Measurements from ENCODE around the gene PROSER3.
A peak's percentile ranks its signal among the peaks of the same experiment; 100 is the strongest.

Gene PROSER3

GRCh38 chr19:35739275-35740107 is 18.5 kb upstream of the PROSER3 start:
- no peak for DNase-seq

- DNase-seq, result no peak
These were observed 17.9 kb upstream of the PROSER3 start for GRCh38 chr19:35740108-35740422.

- peak; percentile 97 for DNase-seq
These were observed 17.4 kb upstream of the PROSER3 start for GRCh38 chr19:35740423-35741202.

- DNase-seq, result no peak
These were observed 16.8 kb upstream of the PROSER3 start for GRCh38 chr19:35741203-35741515.

DNA sequence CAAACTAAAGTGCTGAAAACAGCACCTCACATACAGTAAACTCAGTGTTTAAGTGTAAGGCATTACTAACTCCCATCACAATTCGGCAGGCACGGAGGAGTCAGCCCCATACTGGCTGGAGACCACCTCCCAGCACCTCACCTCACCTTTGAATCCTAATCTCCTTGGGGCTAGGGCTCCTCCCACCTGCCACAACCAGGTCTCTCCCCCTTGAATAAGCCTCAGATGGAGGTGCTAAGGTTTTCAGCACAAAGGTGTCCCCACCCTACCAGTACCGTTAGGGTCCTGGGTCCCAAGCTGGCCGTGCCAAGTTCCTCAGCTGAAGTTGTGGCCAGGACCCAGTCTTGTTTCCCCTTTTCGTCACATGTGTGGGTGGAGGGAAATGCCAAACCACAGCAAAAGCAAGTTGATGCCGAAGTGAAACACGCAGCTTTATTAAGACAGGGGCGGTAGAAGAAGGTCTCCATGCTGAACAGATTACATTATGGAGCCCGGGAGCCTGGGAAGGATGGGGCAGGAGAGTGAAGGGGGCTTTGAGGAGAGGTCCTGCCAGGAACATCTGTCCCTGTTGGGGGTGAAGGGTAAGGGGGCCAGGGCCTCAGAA is 15.8 kb upstream of the PROSER3 start, which contains the start of gene IGFLR1:
TSS of gene IGFLR1 (minus strand) at position 332 of the 604 bp plus-strand sequence. CDS start 1,272 bp downstream, outside the sequence.
- no peak for DNase-seq

- DNase-seq, result no peak
These were observed 14.1 kb upstream of the PROSER3 start for GRCh38 chr19:35743640-35744429.

GRCh38 chr19:35744430-35745327 is 13.3 kb upstream of the PROSER3 start:
- DNase-seq, result peak; percentile 97

GRCh38 chr19:35745328-35746086 is 12.5 kb upstream of the PROSER3 start, which contains the start of the genes PSENEN and U2AF1L4:
TSS of gene PSENEN (plus strand) at chr19:35745651. CDS start at chr19:35745931, 280 bp downstream.
TSS of gene U2AF1L4 (minus strand) at chr19:35745418. CDS start at chr19:35745391, 27 bp downstream.
- peak; percentile 99 for DNase-seq

GRCh38 chr19:35746087-35746462 is 11.9 kb upstream of the PROSER3 start:
- DNase-seq, result no peak

DNA sequence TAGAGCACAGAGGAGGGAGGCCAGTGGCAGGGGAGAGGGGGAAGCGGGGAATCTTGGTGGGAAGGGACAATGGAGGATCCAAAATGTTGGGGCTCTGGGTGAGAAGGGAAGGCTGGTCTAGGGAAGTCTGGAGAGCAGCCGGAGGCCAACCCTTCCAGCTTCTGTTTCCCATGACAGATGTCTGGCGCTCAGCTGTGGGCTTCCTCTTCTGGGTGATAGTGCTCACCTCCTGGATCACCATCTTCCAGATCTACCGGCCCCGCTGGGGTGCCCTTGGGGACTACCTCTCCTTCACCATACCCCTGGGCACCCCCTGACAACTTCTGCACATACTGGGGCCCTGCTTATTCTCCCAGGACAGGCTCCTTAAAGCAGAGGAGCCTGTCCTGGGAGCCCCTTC is 11.4 kb upstream of the PROSER3 start:
- DNase-seq, result no peak

- peak; percentile 99 for DNase-seq
These were observed 9.6 kb upstream of the PROSER3 start, which contains the start of gene LIN37 for GRCh38 chr19:35748106-35749020. TSS of gene LIN37 (plus strand) at chr19:35748576. CDS start at chr19:35748725, 149 bp downstream.

- DNase-seq, result no peak
These were observed 7.8 kb upstream of the PROSER3 start for GRCh38 chr19:35750167-35750566.

GRCh38 chr19:35751839-35752745 is 5.9 kb upstream of the PROSER3 start:
- DNase-seq, result no peak

DNA sequence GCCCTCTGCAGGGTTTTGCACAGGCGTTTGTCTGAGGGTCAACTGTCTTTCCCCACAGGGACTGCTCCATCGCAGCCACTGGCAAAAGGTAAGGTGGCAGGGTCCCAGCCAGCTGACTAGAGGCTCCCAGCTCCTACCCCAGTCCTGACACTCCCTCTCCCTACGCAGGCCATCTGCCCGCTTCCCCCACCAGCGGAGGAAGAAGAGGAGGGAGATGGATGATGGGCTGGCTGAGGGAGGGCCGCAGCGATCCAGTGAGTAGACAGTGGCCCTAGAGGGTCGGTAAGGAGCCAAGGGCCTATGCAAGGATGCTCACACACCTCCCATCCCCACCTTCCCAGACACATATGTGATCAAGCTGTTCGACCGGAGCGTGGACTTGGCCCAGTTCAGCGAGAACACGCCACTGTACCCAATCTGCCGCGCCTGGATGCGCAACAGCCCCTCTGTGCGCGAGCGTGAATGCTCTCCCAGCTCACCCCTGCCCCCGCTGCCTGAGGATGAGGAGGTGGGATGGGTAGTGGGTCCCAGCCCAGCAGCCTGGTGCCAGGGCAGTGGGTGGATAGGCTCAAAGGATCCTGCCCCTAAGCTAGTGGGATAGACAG is 5.1 kb upstream of the PROSER3 start:
- no peak for DNase-seq

DNA sequence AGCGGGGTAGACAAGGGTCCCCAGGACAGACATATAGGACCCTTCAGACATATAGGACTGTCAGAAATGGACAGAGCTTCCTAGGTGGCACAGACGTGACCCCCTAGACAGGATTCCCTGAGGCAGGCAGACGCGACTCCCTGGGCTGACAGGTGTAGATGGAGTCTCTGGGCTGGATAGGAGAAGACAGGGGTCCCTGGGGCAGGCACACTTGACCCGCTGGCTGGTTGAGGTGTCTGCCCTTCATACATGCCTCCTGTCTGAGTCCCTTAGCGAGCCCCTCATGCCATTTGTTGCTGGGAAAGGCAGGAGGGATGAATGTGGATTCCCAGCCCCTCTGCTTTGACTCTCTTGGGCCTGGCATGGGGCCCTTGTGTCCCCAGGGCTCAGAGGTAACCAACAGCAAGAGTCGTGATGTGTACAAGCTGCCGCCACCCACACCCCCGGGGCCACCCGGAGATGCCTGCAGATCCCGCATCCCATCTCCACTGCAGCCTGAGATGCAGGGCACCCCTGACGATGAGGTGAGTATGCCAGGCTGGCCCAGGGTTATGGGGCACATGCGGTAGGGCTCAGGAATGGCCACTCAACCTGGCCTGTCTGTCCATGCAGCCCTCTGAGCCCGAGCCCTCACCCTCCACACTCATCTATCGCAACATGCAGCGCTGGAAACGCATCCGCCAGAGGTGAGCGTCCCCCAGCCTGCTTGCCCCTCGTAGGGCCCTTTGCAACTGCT is 4.2 kb upstream of the PROSER3 start:
- DNase-seq, result no peak

DNA sequence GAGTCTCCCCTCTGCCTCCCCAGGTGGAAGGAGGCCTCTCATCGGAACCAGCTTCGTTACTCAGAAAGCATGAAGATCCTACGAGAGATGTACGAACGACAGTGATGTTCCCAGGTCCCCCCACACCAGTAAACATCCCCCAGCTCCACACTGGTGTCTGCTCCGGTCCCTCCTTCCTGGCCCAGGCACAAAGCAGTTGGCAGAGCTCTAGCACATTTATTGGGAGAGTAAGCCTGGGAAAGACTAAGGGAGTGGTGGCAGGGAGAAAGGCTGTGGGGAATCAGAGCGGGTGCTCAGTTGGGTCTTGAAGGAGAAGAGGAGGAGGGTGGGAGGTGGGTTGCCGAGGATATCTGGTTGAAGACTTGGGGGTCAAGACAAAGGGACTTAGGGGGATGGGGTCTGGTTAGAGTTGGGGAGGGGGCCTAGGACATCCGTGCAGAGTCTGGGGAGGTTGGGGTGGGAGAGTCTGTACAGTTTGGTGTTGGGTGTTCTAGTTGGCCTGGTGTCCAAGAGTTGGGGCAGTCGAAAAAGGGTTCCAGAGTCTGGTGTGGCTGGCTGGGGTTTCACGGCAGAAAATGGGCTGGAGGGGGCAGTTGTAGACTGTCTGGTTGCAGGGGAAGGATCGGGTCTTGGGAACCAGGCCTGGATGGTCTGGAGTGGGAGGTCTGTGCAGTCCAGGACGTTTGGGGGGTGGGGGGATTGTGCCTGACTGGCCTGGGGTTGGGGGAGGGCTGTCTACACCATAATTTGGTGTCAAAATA is 3.4 kb upstream of the PROSER3 start:
- DNase-seq, result no peak

DNA sequence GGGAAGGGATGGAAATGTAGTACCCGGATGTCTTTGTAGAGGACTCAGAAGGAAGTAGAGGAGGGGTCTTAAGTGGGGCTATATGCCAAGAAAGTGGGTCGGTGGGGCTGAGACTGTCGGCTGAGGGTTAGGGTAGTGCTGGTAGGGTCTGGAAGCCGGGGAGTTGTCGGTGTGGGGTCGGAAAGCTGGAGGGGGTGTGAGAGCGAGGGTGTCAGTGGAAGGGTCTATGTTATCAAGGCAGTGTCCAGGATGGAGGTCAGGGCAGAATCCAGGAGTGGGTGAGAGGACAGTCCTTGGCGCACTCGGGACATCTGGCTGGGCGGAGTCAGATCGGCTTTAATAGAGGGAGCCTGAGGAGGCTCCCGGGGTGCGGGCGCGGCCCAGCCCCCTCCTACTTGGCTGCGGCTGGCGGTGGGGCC is 2.8 kb upstream of the PROSER3 start:
- DNase-seq, result no peak
